Left renal pelvis (tissue), 4 donors: ENCODE results near the gene LCOR. TPM values are rescaled to one million over a fixed set of nuclear protein-coding genes. Genes with fewer than 3 reads are reported as not detected.

Source experiments
- DNase-seq, 4 donors: peaks; one replicate each; pipeline ENCODE4 v3.0.0-alpha.2; 2013; ENCODE audit warnings: low read depth in 4 of 4, low spot score in 3 of 4
- polyA plus RNA-seq, 4 donors: library from polyadenylated mRNA; unstranded; fragments of 120-200 nt; gene quantifications; one replicate each; pipeline ENCODE4 v1.2.1, GENCODE V29; 2013; ENCODE audit not compliant: insufficient read length in 4 of 4

The LCOR gene
- polyA plus RNA-seq, 4 donors = 13.3 to 30.6 (median 29.9) TPM

DNA sequence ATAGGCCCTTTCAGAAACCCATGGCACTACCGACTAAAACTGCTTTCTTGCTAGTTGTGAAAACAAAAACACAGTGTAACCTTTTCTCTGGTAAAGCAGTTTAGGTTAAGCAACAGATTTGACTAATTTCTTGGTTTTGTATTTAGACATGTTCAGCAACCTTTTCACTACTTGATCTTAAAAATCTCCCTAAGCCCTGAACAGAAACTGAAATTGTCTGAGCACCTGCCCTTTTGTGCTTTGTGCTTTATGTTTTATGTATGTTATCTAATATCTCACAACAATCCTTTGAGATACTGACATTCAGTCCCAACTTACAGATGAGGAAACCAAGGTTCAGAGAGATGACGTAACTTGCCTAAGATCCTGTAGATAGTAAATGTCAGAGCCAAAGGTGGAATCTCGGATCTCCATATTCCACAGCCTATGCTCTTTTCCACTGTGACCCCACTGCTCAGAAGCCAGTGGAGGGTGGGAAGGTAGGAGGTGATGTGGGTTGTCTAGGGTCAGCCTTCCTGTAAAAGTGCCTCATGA lies 146.6 kb downstream of the LCOR start:
- DNase-seq = no peak

DNA sequence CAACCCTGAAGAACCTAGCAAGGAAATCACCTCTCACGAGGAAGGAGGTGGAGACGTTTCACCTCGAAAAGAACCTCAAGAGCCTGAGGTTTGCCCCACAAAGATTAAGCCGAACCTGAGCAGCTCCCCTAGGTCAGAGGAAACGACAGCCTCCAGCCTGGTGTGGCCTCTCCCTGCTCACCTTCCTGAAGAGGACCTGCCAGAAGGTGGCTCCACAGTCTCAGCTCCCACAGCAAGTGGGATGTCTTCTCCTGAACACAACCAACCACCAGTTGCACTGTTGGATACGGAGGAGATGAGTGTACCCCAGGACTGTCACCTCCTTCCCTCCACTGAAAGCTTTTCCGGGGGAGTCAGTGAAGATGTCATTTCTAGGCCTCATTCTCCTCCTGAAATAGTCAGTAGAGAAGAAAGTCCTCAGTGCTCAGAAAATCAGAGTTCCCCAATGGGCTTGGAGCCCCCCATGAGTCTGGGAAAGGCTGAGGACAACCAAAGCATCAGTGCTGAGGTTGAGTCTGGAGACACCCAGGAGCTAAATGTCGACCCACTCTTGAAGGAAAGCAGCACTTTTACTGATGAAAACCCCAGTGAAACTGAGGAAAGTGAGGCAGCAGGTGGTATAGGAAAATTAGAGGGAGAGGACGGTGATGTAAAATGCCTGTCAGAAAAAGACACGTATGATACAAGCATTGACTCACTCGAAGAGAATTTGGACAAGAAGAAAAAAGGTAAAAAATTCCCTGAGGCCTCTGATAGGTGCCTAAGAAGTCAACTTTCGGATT lies 150.2 kb downstream of the LCOR start:
- no peak for DNase-seq

DNA sequence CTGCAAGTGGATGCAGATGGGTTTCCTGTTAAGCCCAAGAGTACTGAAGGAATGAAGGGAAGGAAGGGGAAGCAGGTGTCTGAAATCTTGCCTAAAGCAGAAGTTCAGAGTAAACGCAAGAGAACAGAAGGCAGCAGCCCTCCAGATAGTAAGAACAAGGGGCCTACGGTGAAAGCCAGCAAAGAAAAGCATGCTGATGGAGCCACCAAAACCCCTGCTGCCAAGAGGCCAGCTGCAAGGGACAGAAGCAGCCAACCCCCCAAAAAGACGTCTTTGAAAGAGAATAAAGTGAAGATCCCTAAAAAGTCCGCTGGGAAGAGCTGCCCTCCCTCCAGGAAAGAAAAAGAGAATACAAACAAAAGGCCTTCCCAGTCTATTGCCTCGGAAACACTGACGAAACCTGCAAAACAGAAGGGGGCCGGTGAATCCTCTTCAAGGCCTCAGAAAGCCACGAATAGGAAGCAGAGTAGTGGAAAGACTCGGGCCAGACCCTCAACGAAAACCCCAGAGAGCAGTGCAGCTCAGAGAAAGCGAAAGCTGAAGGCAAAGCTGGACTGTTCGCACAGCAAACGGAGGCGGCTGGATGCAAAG lies 152.5 kb downstream of the LCOR start:
- DNase-seq = no peak

DNA sequence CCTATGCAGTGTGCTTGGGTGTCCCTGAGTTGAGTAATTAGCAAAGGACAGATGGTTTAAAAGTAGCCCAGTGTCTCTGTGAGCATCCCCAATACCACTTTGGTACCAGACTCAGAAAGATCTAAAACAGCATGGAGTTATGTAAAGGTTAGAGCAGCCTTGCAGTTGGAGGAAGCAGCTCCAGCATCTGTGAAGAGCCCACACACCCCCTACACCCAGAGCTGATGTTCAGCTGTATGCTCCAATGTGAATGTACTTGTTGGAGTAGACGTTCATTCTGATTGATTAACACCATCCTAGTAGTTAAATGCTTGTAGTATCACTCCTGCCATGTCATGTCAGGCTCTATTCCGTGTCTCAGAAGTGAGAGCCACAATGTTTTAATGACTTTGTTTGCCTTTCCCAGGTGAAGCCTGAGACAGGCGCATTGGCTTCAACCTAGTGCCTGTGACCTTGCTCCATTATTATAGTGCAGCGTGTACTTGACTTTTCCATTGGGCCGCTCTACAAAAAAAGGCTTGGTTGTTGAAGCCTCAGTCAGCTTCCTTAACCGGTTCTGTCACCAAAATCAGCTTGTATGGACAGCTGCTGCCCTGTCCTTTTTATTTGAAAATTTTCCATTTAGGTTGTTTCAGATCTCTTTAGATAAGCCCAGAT lies 154.2 kb downstream of the LCOR start:
- DNase-seq = no peak

DNA sequence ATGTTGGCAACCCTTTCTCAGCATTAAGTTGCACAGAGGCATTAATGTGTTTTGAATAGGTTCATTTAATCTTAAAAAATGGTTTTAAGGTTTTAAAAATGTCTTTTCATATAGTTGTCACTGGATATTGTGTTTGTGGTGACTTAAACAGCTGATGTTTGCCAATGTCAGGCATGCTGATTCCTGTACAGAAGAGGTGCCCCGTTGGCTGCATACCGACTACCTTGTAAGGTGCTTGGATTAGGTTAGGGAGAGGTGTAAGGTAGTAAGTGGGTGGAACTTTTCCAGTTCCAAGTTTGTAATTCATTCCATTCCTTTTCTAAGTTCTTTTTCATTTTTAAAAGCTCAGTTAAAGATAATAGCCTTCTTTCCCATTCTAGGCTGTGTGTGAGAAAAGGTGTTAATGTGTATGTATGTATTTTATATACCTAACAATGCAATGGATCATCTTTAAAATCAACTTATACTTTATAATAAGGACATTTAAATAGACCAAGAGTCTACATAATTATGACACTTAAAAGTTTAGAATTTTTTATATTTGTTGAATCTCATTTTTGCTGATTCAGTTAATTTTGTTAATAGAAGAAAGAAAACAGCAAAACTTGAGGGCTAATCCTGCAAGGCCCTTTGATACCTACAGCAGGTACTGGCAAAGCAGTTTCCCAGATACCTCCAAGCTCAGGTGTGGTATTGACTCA lies 155.2 kb downstream of the LCOR start:
- no peak for DNase-seq

- no peak for DNase-seq
Observed at GRCh38 chr10:96987842-96988175, 155.7 kb downstream of the LCOR start.

- peak in 3 of 4 donors; percentile 25 to 62 (median 37) for DNase-seq
Observed at GRCh38 chr10:96988426-96988825, 156.3 kb downstream of the LCOR start.

- DNase-seq = no peak
Observed at GRCh38 chr10:96991313-96991841, 159.3 kb downstream of the LCOR start.

- no peak for DNase-seq
Observed at GRCh38 chr10:96992721-96993120, 160.6 kb downstream of the LCOR start.

- no peak for DNase-seq
Observed at GRCh38 chr10:96995851-96996250, 163.8 kb downstream of the LCOR start.

DNA sequence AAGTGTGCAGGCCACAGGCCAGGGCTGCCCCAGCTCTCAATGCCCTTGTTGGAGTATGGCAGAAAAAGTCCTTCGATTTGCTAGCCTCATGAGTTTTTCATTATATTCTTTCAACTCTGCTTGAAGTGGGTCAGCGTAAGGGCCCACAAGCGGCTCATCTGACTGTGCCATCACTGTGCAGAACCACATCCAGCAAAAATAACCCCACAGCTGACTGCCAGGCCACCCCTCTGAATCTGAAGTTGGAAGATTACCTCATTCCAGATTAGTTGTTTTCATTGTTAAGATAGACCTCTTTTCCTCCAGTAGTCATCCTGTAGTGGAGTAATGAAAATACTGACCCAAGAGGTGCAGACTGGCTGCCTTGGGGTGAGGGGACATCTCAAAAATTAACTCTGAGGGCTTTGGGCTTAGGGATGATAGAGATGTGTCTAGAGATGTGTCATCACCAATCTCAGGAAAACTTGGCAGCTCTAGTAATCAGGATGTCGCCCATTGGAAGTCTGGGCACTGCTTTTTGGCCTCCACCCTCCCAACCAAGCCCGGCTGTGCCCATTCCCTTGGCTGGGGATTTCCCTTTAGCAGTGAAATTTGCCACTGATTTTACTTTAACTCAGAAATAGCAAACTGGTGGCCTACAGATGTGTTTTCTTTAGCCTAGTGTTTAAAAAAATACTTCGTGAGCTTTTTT lies 164.3 kb downstream of the LCOR start:
- DNase-seq = no peak

DNA sequence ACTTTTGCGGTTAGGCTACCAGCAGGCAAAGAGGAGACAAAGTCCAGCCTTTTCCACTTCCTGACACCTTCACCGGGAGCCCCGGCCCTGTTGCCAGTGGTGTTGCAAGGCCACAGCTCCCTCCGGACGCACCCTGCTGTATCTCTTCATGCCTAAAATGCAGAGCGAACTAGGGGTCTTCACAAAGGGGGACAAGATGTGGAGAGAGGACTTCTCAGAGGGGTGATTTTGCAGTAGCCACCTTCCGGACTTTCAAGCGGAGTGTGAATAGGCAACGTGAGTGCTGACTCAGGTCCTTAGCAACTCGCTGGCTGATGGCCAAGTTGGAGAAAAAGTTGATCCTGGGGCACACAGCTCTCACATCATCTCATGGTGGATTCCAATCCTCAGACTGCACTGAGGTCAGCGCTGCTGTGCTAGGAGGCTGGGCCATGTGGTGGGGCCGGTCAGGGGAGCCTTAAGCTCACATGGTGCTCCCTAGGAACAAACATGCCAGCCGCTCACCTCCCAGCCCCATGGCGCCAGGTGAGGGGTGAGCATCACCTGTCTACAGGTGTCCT lies 166.3 kb downstream of the LCOR start:
- no peak for DNase-seq

GRCh38 chr10:96999337-96999736 lies 167.2 kb downstream of the LCOR start:
- DNase-seq = no peak

GRCh38 chr10:96999987-97000386 lies 167.9 kb downstream of the LCOR start:
- no peak for DNase-seq

DNA sequence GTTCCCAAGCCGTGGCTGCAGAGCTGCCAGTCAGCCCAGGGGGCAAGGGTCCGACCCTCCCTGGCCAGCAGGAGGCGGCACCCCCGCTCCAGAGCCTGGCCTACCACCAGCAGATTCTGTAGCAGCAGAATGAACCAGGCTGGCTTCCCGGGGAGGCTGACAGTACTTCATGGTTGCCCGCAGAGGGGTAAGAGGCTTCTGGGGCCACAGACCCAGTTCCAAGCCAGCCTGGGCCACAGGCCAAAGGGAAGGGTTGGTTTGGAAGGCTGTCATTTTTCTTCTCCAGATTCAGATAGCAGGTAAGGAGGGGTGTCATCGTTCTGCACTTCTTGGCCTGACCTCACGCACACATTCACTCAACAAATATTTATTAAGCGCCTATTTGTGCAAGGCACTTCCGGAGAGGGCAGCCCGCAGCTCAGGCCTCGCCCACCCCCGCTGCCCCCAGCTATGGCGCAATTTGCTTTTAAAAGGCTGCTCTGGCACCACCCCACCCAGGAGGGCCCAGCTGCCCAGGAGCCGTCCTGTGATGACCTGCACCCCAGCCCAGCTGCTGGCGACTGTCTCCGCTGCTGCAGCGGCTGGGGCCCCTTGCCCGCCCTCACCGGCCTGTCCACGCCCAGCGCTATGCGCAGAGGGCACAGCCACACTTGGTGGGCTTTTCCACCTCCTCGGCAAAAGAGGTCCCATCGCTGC lies 168.5 kb downstream of the LCOR start:
- DNase-seq = no peak

DNA sequence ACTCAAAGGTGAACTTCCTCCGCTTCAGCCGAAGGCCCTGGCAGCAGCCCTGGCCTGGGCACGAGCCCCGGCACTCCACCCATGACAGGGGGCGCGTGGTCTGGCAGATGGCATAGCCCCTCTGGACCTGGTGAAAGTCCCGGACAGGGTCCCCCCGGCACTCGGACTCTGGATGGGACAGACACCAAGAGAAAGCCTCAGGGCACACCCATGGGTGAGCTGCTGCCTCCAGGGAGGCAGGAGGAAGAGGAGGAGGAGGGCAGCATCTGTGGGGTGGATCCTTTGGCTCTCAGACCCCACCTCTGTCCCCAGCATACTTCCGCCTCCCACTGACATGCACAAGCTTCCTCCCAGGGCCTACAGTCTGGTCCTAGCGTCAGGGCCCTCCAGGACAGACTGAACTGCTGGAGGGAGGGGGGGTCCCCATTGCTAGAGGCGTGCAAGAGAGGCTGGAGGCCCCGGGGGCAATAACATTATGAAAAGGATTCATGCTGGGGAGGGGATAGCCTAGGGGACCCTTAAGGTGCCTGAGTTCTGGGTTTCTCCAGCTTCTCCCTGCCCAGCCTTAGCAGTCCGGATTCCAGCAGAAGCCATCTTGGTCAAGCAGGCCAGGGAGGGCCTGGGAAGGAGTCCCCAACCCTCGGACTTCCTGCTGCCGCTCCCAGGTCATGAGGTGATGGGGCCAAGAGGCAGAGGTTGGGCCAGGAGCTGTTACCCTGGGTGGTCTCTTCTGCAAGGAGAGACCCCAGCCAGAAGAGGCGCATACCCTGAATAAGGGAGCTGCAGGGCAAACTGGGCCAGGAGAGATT lies 169.3 kb downstream of the LCOR start:
- no peak for DNase-seq

- no peak for DNase-seq
Observed at GRCh38 chr10:97002670-97003069, 170.6 kb downstream of the LCOR start.

DNA sequence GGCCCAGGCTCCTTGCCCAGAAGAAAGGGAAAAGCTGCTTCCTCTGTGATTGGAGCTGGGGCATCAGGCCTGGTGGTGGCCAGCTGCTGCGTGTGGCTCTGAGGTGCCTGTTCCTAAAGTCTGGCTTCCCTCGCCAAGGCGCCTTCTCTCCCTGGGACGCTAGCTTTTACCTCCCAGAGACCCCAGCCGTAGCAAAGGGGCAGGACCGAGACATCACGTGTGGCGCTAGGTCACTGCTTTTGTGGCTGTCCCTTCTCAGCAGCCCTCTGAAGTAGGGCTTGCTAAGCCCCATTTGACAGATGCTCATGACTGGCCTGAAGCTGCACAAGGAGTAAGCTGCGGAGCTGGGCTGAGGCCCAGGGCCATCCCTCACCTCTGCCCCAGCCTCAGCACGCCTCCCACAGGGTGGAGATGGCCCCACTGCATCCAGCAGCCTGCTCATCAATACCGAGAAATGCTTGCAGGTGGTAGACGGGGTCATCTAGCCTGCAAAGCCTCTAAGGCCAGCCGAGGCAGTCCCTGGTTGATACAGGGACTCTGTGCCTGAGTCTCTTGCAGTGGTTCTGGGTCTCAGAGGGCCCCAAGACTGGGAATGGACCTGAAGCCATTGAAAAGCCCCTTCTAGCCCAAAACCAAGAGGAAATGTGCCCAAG lies 171.2 kb downstream of the LCOR start:
- DNase-seq = no peak
